Islet of Langerhans (tissue), 1 donor: Measurements from ENCODE around the gene UBA52.
"Not testable (repeated sequence)": the region's sequence is repeated elsewhere in the genome, so short reads cannot be mapped to it uniquely, and the experiment has no call there.

Experiments
- FAIRE-seq: peaks from one replicate; lab custom pipeline; 2011; peaks lifted over from hg19 to GRCh38; lab: Jason Lieb, UNC

Gene UBA52

DNA sequence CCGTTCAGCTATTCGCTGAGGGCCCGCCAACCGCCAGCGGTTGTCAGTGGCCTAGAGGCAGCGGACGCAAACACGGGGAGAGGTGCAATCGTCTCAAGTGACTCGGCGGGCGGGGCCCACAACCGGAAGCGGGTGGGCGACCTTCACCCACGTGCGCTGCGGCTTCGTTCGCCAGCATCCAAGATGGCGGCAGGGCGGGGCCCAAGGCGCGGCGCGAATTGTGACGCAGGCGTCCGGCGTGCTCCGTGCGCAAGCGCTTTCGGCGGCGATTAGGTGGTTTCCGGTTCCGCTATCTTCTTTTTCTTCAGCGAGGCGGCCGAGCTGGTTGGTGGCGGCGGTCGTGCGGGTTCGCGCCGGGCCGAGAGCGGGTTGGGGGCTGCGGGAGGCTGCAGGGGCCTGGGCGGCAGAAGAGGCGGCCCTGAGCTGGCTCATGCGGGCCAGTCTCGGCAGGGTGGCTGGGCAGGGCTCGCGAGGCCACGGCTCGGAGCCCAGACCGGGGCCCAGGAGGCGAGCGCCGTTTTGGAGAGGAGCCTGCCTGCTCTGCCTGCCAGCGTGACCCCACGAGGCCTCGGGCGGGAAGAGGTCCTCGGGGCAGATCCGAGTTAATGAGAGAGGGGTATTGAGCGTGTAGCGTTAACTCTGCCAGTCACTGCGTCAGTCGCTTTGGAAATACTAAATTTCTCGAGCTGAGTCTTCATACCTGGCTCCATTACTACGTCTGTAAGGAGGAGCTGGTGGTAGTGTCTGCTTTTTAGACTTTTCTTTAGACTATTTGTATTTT lies at the start of gene UBA52:
UBA52 (plus strand) TSS at position 294 of the 781 bp plus-strand sequence. CDS start 1,444 bp downstream, outside the sequence.
- no peak for FAIRE-seq

GRCh38 chr19:18522124-18522861 lies 49.4 kb upstream of the UBA52 start:
- FAIRE-seq: peak; percentile 89

GRCh38 chr19:18522862-18523440 lies 48.7 kb upstream of the UBA52 start:
- not testable (repeated sequence) for FAIRE-seq

GRCh38 chr19:18523841-18524240 lies 47.8 kb upstream of the UBA52 start:
- FAIRE-seq: no peak

GRCh38 chr19:18526316-18526715 lies 45.3 kb upstream of the UBA52 start:
- no peak for FAIRE-seq

DNA sequence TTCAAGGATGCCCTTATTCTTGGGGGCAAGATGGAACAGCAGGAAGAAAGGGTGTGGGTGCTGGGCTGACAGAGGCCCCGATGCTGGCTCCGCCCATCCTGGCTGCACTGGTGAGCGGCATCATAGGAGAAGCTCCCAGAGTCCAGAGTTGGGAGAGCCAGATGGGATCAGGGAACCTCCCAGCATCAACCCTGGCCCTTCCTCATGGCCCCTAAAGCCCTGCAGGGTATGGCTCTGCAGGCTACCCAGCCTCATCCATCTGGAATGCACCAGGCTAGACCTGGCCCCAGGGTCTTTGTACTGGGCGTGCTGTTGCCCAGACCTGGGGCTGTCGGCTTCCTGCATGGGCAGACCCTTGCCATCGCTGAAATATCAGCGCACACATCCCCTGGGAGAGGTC lies 41.9 kb upstream of the UBA52 start:
- no peak for FAIRE-seq

- FAIRE-seq: no peak
Measured at GRCh38 chr19:18531485-18531884, 40.2 kb upstream of the UBA52 start.

DNA sequence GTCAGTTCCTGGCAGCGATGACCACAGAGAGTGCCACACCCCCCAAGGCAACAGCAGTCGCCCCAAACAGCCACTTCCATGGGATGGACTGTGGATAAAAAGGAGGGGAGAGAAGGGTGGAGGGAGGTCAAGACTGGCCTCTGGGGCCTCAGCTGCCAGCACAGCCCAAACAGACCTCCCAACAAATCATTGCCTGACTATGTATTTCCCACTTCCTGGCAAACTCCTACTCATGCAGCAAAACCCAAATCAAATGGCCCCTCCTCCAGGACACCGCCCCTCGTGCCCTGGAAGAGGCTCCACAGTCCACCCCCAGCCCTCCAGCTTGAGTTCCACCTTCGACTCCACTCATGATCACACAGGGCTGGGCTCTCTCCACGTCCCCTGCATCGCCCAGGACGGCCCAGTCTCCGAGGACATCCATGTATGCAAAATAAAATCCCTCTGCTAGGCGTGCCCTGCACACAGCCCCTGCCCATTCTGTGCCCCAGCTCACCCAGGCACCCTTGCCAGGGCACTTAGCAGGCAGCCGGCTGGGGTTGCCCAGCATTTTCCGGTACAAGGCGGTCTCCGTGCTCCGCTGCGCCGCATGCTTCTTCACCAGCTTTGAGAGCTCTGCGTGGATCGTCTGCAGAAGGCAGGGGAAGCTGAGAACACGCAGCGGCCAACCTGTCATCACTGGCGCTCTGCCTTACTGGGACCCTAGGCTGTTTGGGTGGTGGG lies 39.3 kb upstream of the UBA52 start:
- no peak for FAIRE-seq

DNA sequence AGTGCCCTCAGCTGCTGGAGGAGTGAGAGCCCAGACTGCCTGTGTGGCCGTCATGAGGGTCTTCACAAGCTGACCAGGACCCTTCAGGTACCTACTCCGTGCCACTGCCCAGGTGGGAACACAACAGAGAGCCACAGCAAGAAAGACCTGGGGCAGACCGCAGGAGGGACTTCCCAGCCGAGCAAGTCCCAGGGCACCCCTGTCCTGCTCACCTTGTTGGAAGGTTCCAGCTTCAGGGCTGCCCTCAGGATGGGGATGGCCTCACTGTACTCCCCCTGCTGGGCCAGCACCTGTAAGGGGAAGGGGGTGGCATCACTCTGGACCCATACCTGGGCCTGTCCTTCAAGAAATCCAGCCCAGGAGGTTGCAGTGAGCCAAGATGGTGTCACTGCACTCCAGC lies 38.6 kb upstream of the UBA52 start:
- FAIRE-seq: no peak

DNA sequence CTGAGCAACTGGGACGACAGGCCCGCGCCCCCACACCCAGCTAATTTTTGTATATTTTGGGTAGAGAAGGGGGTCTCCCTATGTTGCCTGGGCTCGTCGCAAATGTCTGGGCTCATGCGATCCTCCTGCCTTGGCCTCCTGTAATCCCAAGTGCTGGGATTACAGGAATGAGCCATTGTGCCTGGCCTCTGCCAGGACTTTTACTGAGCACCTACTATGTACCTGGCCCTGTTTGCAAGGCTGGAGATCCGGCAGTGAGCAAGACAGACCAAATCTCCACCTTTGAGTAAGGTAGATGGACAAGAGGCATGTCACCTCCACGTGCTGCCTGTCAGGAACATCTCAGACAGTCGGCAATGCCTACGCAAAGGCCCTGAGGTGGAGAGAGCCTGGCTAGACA lies 35.2 kb upstream of the UBA52 start:
- no peak for FAIRE-seq

- no peak for FAIRE-seq
Measured at GRCh38 chr19:18537431-18537830, 34.2 kb upstream of the UBA52 start.

- FAIRE-seq: no peak
Measured at GRCh38 chr19:18538115-18538514, 33.5 kb upstream of the UBA52 start.

GRCh38 chr19:18539372-18539771 lies 32.3 kb upstream of the UBA52 start:
- no peak for FAIRE-seq

DNA sequence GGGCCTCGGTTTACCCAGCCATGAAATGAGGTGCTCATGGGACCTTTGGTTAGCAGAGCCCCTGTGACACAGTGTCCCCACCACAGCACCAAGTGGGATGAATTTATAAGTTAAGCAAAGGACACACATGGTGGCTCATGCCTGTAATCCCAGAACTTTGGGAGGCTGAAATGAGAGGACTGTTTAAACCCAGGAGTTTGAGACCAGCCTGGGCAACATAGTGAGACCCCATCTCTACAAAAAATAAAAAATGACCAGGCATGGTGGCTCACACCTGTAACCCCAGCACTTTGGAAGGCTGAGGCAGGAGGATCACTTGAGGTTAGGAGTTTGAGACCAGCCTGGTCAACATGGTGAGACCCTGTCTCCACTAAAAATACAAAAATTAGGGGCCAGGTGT lies 31.5 kb upstream of the UBA52 start:
- not testable (repeated sequence) for FAIRE-seq

GRCh38 chr19:18541258-18541991 lies 30.2 kb upstream of the UBA52 start:
- no peak for FAIRE-seq

DNA sequence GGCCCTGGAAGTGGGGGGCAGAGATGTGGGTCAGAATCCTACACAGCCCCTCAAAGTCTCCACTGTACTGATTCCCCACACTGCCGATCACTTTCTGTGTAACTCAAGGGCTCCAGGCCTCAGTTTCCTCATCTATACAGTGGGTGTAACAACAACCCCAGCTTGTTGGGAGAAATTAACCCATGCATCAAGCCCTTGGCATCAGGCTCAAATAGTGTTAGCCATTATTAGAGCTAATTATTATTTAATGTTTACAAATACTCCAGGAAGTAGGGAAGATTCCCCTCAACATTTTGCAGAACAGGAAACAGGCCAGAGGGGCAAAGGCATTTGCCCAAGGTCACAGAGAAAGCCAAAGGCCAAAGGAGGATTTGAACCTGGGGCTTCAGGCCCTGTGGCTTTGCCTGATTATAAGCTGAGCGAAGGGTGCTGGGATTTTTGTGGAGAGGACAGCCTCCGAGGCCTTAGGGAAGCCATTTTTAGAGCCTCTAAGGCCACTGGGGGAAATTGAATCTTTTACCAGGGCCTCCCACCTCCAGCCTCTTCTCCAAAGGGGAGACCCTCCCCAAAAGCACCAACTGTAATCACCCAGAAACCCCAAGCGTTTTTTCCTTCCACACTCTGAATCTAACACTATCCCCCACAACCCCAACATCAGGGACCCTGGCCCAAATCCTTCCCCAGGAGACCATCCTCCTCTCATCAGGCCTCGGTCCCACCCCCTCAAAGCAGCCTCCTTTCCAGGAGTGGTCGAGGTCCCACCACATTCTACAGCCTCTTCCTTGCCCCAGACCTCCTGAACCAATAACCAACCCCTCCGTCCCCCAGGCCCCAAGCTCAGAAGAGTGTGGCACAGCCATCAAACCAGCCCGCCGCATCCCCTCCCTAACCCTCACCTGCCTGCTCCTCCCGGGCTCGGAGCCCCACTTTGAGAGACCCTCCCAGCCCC lies 29.4 kb upstream of the UBA52 start:
- FAIRE-seq: no peak

- no peak for FAIRE-seq
Measured at GRCh38 chr19:18542941-18543813, 28.5 kb upstream of the UBA52 start, which contains the start of gene FKBP8. Gene FKBP8 (minus strand): TSS chr19:18543573. CDS start chr19:18541970, 1,603 bp downstream.

- FAIRE-seq: no peak
Measured at GRCh38 chr19:18543814-18544475, 27.7 kb upstream of the UBA52 start.

DNA sequence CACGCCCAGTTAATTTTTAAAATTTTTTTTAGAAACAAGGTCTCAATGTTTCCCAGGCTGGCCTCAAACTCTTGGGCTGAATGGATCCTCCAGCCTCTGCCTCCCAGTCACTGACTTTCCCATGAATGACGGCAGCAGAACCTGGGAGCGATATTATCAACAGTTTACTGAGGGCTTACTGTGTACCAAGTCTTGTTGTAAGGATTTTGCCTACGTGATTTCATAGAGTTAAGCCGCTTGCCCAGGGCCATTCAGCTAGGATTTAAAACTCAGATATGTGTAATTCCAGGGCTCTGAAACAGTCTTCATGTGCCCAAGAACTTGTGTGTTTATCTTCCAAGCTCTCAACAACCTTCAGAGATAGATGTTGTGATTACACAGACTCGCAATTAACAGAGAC lies 20.0 kb upstream of the UBA52 start:
- FAIRE-seq: no peak
